K562 (cell line): Measurements from ENCODE around the gene GCH1. TPM values are rescaled to one million over a fixed set of nuclear protein-coding genes. Genes with fewer than 3 reads are reported as not detected.

Source experiments
- ATAC-seq: fragments of 200-7000 bp; cut with Tn5 transposase; 3 replicates; pipeline ENCODE4 v1.9.1; 2020; ENCODE audit warnings: moderate library complexity
- BruUV-seq: library from RNA; stranded (reverse); fragments of 400-500 nt; replicated peaks from 2 replicates; lab custom pipeline; 2021; lab: Mats Ljungman, UMichigan
- CTCF ChIA-PET: fragments of 300-600 bp; formaldehyde crosslinking; extraction: SDS; loops from one replicate; lab custom pipeline; 2021; ENCODE audit warnings: low intra/inter-chr PET ratio; lab: Yijun Ruan, JAX
- POLR2A ChIA-PET: fragments of 300-600, 350-650 bp; sonication (Branson Sonifier 250); formaldehyde crosslinking; extraction: SDS; loops from one replicate; lab custom pipeline; 2021; ENCODE audit warnings: antibody characterized with exemption, inconsistent platforms; lab: Yijun Ruan, JAX
- DNase-seq, 4 experiments: peaks; one replicate each; pipeline versions ENCODE4 v3.0.0 to v3.0.0-alpha.2; 2011 to 2018; ENCODE audit warnings: low spot score in 3 of 4, mixed read lengths in 3 of 4; ENCODE audit errors: extremely low read depth in 1 of 4
- FAIRE-seq: peaks from 2 replicates; lab custom pipeline; 2011; peaks lifted over from hg19 to GRCh38; lab: Jason Lieb, UNC
- H2AFZ ChIP-seq: 2 replicates; pipeline ENCODE4 v1.6.0; 2011; ENCODE audit warnings: low read depth, low read length, control low read depth, inconsistent platforms
- H3K27ac ChIP-seq: fragments of 200-600 bp; 3 replicates; pipeline ENCODE4 v1.8.0; 2011; ENCODE audit warnings: low read depth, mild to moderate bottlenecking, control low read depth, inconsistent platforms, low read length, moderate library complexity, mixed read lengths; ENCODE audit errors: extremely low read depth
- H3K27me3 ChIP-seq, 2 experiments: fragments of 300-600 bp in 1 of 2; 2 replicates in 1 of 2; 3 replicates in 1 of 2; pipeline versions ENCODE4 v1.6.0 to v1.8.0; 2011; ENCODE audit warnings: inconsistent platforms in 2 of 2, low read length in 2 of 2, mild to moderate bottlenecking in 1 of 2, mixed read lengths in 1 of 2, moderate library complexity in 1 of 2; ENCODE audit not compliant: control insufficient read depth in 2 of 2, insufficient read depth in 2 of 2
- H3K36me3 ChIP-seq: fragments of 300-600 bp; 3 replicates; pipeline ENCODE4 v1.8.0; 2011; ENCODE audit warnings: mild to moderate bottlenecking, low read length, inconsistent platforms; ENCODE audit not compliant: control insufficient read depth, insufficient read depth
- H3K4me1 ChIP-seq, 2 experiments: fragments of 200-600 bp in 1 of 2; replicated peaks in 1 of 2; 2 replicates in 1 of 2; 3 replicates in 1 of 2; pipeline versions ENCODE4 v1.5.1 to v1.8.0; 2011; ENCODE audit warnings: inconsistent platforms in 2 of 2, low read length in 2 of 2, mild to moderate bottlenecking in 1 of 2, mixed read lengths in 1 of 2, moderate library complexity in 1 of 2; ENCODE audit not compliant: control insufficient read depth in 2 of 2, insufficient read depth in 2 of 2
- H3K4me2 ChIP-seq: 2 replicates; pipeline ENCODE4 v1.6.1; 2011; ENCODE audit warnings: low read length, control low read depth, inconsistent platforms, mixed read lengths; ENCODE audit not compliant: insufficient read depth
- H3K4me3 ChIP-seq: fragments of 200-600 bp; sonication (generic), shearing (Covaris generic); 2 replicates; pipeline ENCODE4 v1.5.1; 2016; ENCODE audit warnings: control low read depth, inconsistent platforms
- H3K79me2 ChIP-seq: fragments of 200-600 bp; 3 replicates; pipeline ENCODE4 v1.8.0; 2011; ENCODE audit warnings: low read length, inconsistent platforms; ENCODE audit not compliant: control insufficient read depth, insufficient read depth
- H3K9ac ChIP-seq, 2 experiments: 2 replicates each; pipeline versions ENCODE4 v1.6.0 to v1.6.1; 2011; ENCODE audit warnings: low read depth in 2 of 2, low read length in 2 of 2, control low read depth in 1 of 2, inconsistent platforms in 1 of 2, mild to moderate bottlenecking in 1 of 2, mixed read lengths in 1 of 2; ENCODE audit not compliant: insufficient read depth in 1 of 2
- H3K9me1 ChIP-seq: one replicate; pipeline ENCODE4 v1.6.0; 2011; ENCODE audit warnings: inconsistent platforms, mild to moderate bottlenecking, low read length, moderate library complexity; ENCODE audit not compliant: control insufficient read depth, insufficient read depth
- H3K9me3 ChIP-seq: replicated peaks from 2 replicates; pipeline ENCODE4 v1.5.1; 2011; ENCODE audit warnings: low read depth, low read length, inconsistent platforms; ENCODE audit not compliant: control insufficient read depth, insufficient read depth
- H4K20me1 ChIP-seq: replicated peaks from 2 replicates; pipeline ENCODE4 v1.6.1; 2011; ENCODE audit warnings: low read length, inconsistent platforms, mixed read lengths; ENCODE audit not compliant: control insufficient read depth, insufficient read depth
- ARID3A ChIP-seq: IDR thresholded peaks from 2 replicates; pipeline ENCODE4 v1.6.1; 2012; ENCODE audit warnings: low read depth, low read length, improper control_type of control experiment, borderline replicate concordance
- ATF6 ChIP-seq: sonication (generic); formaldehyde crosslinking; IDR thresholded peaks from 2 replicates; pipeline ENCODE4 v1.4.0; 2020; ENCODE audit warnings: mild to moderate bottlenecking, missing genetic modification reagents
- CBFA2T3 ChIP-seq: fragments of 450-650 bp; IDR thresholded peaks from 2 replicates; pipeline ENCODE4 v1.6.1; 2017
- CHAMP1 ChIP-seq: fragments of 450-650 bp; IDR thresholded peaks from 2 replicates; pipeline ENCODE4 v1.6.1; 2016; ENCODE audit warnings: mild to moderate bottlenecking
- STAG1 ChIP-seq: sonication (generic); formaldehyde crosslinking; IDR thresholded peaks from 2 replicates; pipeline ENCODE4 v1.5.0; 2020; ENCODE audit warnings: missing genetic modification reagents, borderline replicate concordance
- ZNF511 ChIP-seq: sonication (generic); formaldehyde crosslinking; IDR thresholded peaks from 2 replicates; pipeline ENCODE4 v1.8.0; 2022; ENCODE audit warnings: mild to moderate bottlenecking, missing genetic modification reagents
- WGBS: fragments of 100-300 bp; shearing (Covaris generic); methylation state at CpG from one replicate; pipeline ENCODE4 v1.1.6; 2016; ENCODE audit warnings: low coverage, mixed read lengths; ENCODE audit not compliant: insufficient coverage; ENCODE audit errors: missing lambda C conversion rate; 5-methylcytosine and 5-hydroxymethylcytosine counted together
- in situ Hi-C: fragments of 300-500 bp; cut with MboI; formaldehyde crosslinking; loops from 4 replicates; pipeline ENCODE4 v1.15.0; 2018; ENCODE audit warnings: inconsistent platforms, mixed read lengths
- intact Hi-C: fragments of 100-400 bp; cut with micrococcal nuclease; formaldehyde crosslinking; loops from 2 replicates; pipeline ENCODE4 v1.14.2; 2022
- polyA plus RNA-seq, 8 experiments: library from polyadenylated mRNA; depleted of rRNA in 4 of 8; stranded (reverse) in 5 of 8; unstranded in 3 of 8; fragments of >200 nt; fragmentation: Nextera tagmentation in 2 of 8; fragmentation: Illumina TruSeq in 1 of 8; extraction: Ambion mirVana in 2 of 8; extraction: Trizol in 1 of 8; gene quantifications; 2 replicates each; pipeline versions ENCODE4 v1.2.1 to v1.2.3, GENCODE V29; 2011 to 2014; ENCODE audit warnings: inconsistent platforms in 1 of 8, missing spikeins in 1 of 8
- total RNA-seq, 7 experiments: library from RNA; depleted of rRNA in 6 of 7; stranded (reverse); fragments of >200 nt in 6 of 7; fragmentation: Illumina TruSeq in 2 of 7; extraction: Trizol in 2 of 7; gene quantifications; 2 replicates each; pipeline versions ENCODE4 v1.2.1 to v1.2.3, GENCODE V29; 2011 to 2021; ENCODE audit warnings: low replicate concordance in 1 of 7

Gene GCH1
- total and polyA plus RNA-seq, 9 of the 15 experiments (the other 6 are each of a cell fraction or from before 2014, with no cell fraction given), result 3.9 to 13.1 (median 6.5) TPM

GRCh38 chr14:54845641-54846040 lies 57.0 kb downstream of the GCH1 start (continued):
- no peak for TF ChIP-seq CHAMP1
- no peak for TF ChIP-seq ARID3A
- no peak for TF ChIP-seq STAG1
- TF ChIP-seq ZNF511 (CRISPR knock-in tag), result no peak
- TF ChIP-seq, all 486 proteins: peak for 0

- H3K9ac ChIP-seq, result no peak overlapping the region
- H3K4me3 ChIP-seq, result no peak overlapping the region
- no peaks in the 10 kb centered on the region for H3K9me1 ChIP-seq
- in situ Hi-C loops (no loop called here), intact Hi-C loops (no loop called here)
- ATAC-seq, result 0 out of 3 replicates have a peak, but pooled peaks have one; percentile 27
- no TSS peak for BruUV-seq
- ChIA-PET POLR2A (no interaction called here), CTCF (no interaction called here)
- H3K9me3 ChIP-seq, result no peaks in the 10 kb centered on the region
- H3K36me3 ChIP-seq, result no peaks in the 10 kb centered on the region
- H3K4me1 ChIP-seq, result no peaks in the 10 kb centered on the region; a peak in 1 of 5 replicates
- FAIRE-seq, result no peak
- H3K4me2 ChIP-seq, result no peak overlapping the region
- peak; percentile 22; the same call in 1 of the 2 replicates for TF ChIP-seq CBFA2T3
- no peak for TF ChIP-seq ATF6 (CRISPR knock-in tag)
- WGBS, result 12% methylated on average over 2 of the region's 2 CpGs
- H3K79me2 ChIP-seq, result no peaks in the 10 kb centered on the region
- H4K20me1 ChIP-seq, result no peaks in the 10 kb centered on the region
- no peak overlapping the region for H2AFZ ChIP-seq
- H3K27me3 ChIP-seq, result no peaks in the 10 kb centered on the region
- peak in 1 of 4 experiments; percentile 5 for DNase-seq
- H3K27ac ChIP-seq, result no peak overlapping the region
Observed at GRCh38 chr14:54844479-54844878, 58.1 kb downstream of the GCH1 start.
